Liver (tissue), 9 donors: ENCODE results near the gene SMS. TPM values are rescaled to one million over a fixed set of nuclear protein-coding genes. Genes with fewer than 3 reads are reported as not detected.

Experiments used
- DNase-seq: peaks from one replicate; pipeline ENCODE4 v3.0.0-alpha.2; 2017; ENCODE audit warnings: low spot score
- H3K27ac ChIP-seq, 2 donors: one replicate each; pipeline ENCODE4 v1.7.0; 2013; ENCODE audit warnings: inconsistent platforms in 2 of 2, low read length in 2 of 2, control low read depth in 1 of 2, low read depth in 1 of 2, mild to moderate bottlenecking in 1 of 2
- H3K27me3 ChIP-seq, 4 donors: one replicate each; pipeline versions ENCODE4 v1.6.1 to v1.7.0; 2013; ENCODE audit warnings: low read length in 3 of 4, inconsistent platforms in 1 of 4, mild to moderate bottlenecking in 1 of 4, moderate library complexity in 1 of 4; ENCODE audit not compliant: control insufficient read depth in 4 of 4, insufficient read depth in 4 of 4
- H3K36me3 ChIP-seq, 4 donors: one replicate each; pipeline versions ENCODE4 v1.6.1 to v1.7.0; 2013; ENCODE audit warnings: low read length in 3 of 4, mild to moderate bottlenecking in 3 of 4, low read depth in 1 of 4, moderate library complexity in 1 of 4; ENCODE audit not compliant: control insufficient read depth in 4 of 4, insufficient read depth in 3 of 4
- H3K4me1 ChIP-seq, 4 donors: one replicate each; pipeline versions ENCODE4 v1.6.1 to v1.7.0; 2013; ENCODE audit warnings: low read length in 3 of 4, mild to moderate bottlenecking in 3 of 4, moderate library complexity in 1 of 4; ENCODE audit not compliant: control insufficient read depth in 4 of 4, insufficient read depth in 4 of 4
- H3K4me3 ChIP-seq, 3 donors: one replicate each; pipeline versions ENCODE4 v1.6.1 to v1.7.0; 2013; ENCODE audit warnings: low read length in 3 of 3, control low read depth in 1 of 3, low read depth in 1 of 3, mild to moderate bottlenecking in 1 of 3
- H3K9ac ChIP-seq, 2 donors: one replicate each; pipeline ENCODE4 v1.7.0; 2013; ENCODE audit warnings: low read length in 2 of 2, mild to moderate bottlenecking in 2 of 2, moderate library complexity in 2 of 2, control low read depth in 1 of 2, low read depth in 1 of 2
- H3K9me3 ChIP-seq, 4 donors: one replicate each; pipeline versions ENCODE4 v1.6.1 to v1.7.0; 2013; ENCODE audit warnings: low read length in 3 of 4; ENCODE audit not compliant: control insufficient read depth in 4 of 4
- ATF3 ChIP-seq: IDR thresholded peaks from 2 replicates; pipeline ENCODE4 v1.6.1; 2016; ENCODE audit warnings: antibody characterized with exemption
- CTCF ChIP-seq: fragments of 150-350 bp; IDR thresholded peaks from 2 replicates; pipeline ENCODE4 v1.5.1; 2017; ENCODE audit warnings: improper control_type of control experiment, low read depth, low read length; ENCODE audit not compliant: missing input control
- EGR1 ChIP-seq, 2 donors: IDR thresholded peaks; 2 replicates each; pipeline ENCODE4 v1.6.1; 2016 to 2018; ENCODE audit warnings: antibody characterized with exemption in 2 of 2, low read depth in 2 of 2
- FOXA1 ChIP-seq: IDR thresholded peaks from 2 replicates; pipeline ENCODE4 v1.6.1; 2016; ENCODE audit warnings: antibody characterized with exemption
- FOXA2 ChIP-seq: IDR thresholded peaks from 2 replicates; pipeline ENCODE4 v1.6.1; 2016; ENCODE audit warnings: antibody characterized with exemption
- GABPA ChIP-seq, 2 donors: IDR thresholded peaks in 1 of 2; conservative IDR thresholded peaks in 1 of 2; 2 replicates each; pipeline ENCODE4 v1.6.1; 2016; ENCODE audit warnings: antibody characterized with exemption in 2 of 2, mild to moderate bottlenecking in 1 of 2, moderate library complexity in 1 of 2
- HNF4A ChIP-seq, 2 donors: conservative IDR thresholded peaks; 2 replicates each; pipeline ENCODE4 v1.6.1; 2016; ENCODE audit warnings: antibody characterized with exemption in 2 of 2, mild to moderate bottlenecking in 2 of 2
- HNF4G ChIP-seq: IDR thresholded peaks from 2 replicates; pipeline ENCODE4 v1.6.1; 2016; ENCODE audit warnings: antibody characterized with exemption
- MAX ChIP-seq: IDR thresholded peaks from 2 replicates; pipeline ENCODE4 v1.6.1; 2016; ENCODE audit warnings: antibody characterized with exemption
- NR2F2 ChIP-seq: IDR thresholded peaks from 2 replicates; pipeline ENCODE4 v1.6.1; 2016; ENCODE audit warnings: antibody characterized with exemption
- RAD21 ChIP-seq, 2 donors: IDR thresholded peaks; 2 replicates each; pipeline ENCODE4 v1.6.1; 2016; ENCODE audit warnings: antibody characterized with exemption in 2 of 2, mild to moderate bottlenecking in 2 of 2
- REST ChIP-seq: IDR thresholded peaks from 2 replicates; pipeline ENCODE4 v1.6.1; 2016; ENCODE audit warnings: antibody characterized with exemption, mild to moderate bottlenecking
- RXRA ChIP-seq, 2 donors: IDR thresholded peaks; 2 replicates each; pipeline ENCODE4 v1.6.1; 2017 to 2018; ENCODE audit warnings: antibody characterized with exemption in 2 of 2, mild to moderate bottlenecking in 1 of 2
- SP1 ChIP-seq: IDR thresholded peaks from 2 replicates; pipeline ENCODE4 v1.6.1; 2018; ENCODE audit warnings: antibody characterized with exemption, mild to moderate bottlenecking
- TAF1 ChIP-seq: conservative IDR thresholded peaks from 2 replicates; pipeline ENCODE4 v1.6.1; 2016; ENCODE audit warnings: antibody characterized with exemption, mild to moderate bottlenecking
- YY1 ChIP-seq: IDR thresholded peaks from 2 replicates; pipeline ENCODE4 v1.6.1; 2016; ENCODE audit warnings: antibody characterized with exemption, mild to moderate bottlenecking
- ZBTB33 ChIP-seq: IDR thresholded peaks from 2 replicates; pipeline ENCODE4 v1.6.1; 2016; ENCODE audit warnings: antibody characterized with exemption
- WGBS: extraction: QIAGEN DNeasy Blood & Tissue Kit; methylation state at CpG from one replicate; pipeline ENCODE4 v1.1.7; 2013; 5-methylcytosine and 5-hydroxymethylcytosine counted together
- polyA plus RNA-seq, 2 donors: library from polyadenylated mRNA; stranded (reverse) in 1 of 2; unstranded in 1 of 2; fragments of 200-250 nt in 1 of 2; fragments of >200 nt in 1 of 2; fragmentation: Nextera tagmentation in 1 of 2; extraction: Ambion mirVana in 1 of 2; gene quantifications; one replicate each; pipeline versions ENCODE4 v1.2.1 to v1.2.3, GENCODE V29; 2013 to 2015
- total RNA-seq, 2 donors: library from RNA; depleted of rRNA; stranded (reverse); fragments of >200 nt; gene quantifications; one replicate each; pipeline ENCODE4 v1.2.3, GENCODE V29; 2014
- donor health status: healthy.
- donor health status: healthy.
- donor health status: healthy.
- donor health status: healthy.
- donor health status: healthy.

SMS gene
- total and polyA plus RNA-seq, 4 donors, result 13.9 to 41.0 (median 17.8) TPM

- Histone ChIP-seq H3K9me3 (no peaks in the 10 kb centered on the region), H3K27me3 (no peaks in the 10 kb centered on the region), H3K4me3 (no peak overlapping the region), H3K36me3 (peaks cover 0 to 2% (median under 1%) of the 10 kb centered on the region in 4 donors), H3K9ac (no peak overlapping the region), H3K4me1 (no peaks in the 10 kb centered on the region), H3K27ac (no peak overlapping the region)
- 88% methylated on average over 10 of the region's 10 CpGs for WGBS
- TF ChIP-seq ZBTB33, result no peak
- no peak for TF ChIP-seq HNF4G
- TF ChIP-seq FOXA1, result no peak
- no peak for TF ChIP-seq EGR1 (IDR thresholded peaks at IDR 0.05; ENCODE audit: low read depth in 2 of 2)
- no peak for TF ChIP-seq FOXA2
- no peak for TF ChIP-seq NR2F2
- TF ChIP-seq YY1, result no peak
- no peak for TF ChIP-seq MAX
- no peak for TF ChIP-seq REST
- DNase-seq, result no peak
Measured at GRCh38 chrX:21996872-21997455, 56.5 kb downstream of the SMS start.

GRCh38 chrX:21998037-21998436 is 57.5 kb downstream of the SMS start:
- Histone ChIP-seq H3K4me1 (no peaks in the 10 kb centered on the region), H3K27ac (no peak overlapping the region)
- TF ChIP-seq RAD21 (IDR thresholded peaks at IDR 0.05) (no peak), MAX (no peak), RXRA (IDR thresholded peaks at IDR 0.05) (no peak), ZBTB33 (no peak), FOXA1 (no peak), GABPA (IDR thresholded peaks at IDR 0.05 in 1 of 2, conservative IDR thresholded peaks at IDR 0.05 in 1 of 2) (no peak), YY1 (no peak), SP1 (no peak), NR2F2 (no peak), ATF3 (no peak), TAF1 (no peak), EGR1 (IDR thresholded peaks at IDR 0.05; ENCODE audit: low read depth in 2 of 2) (no peak), HNF4A (conservative IDR thresholded peaks at IDR 0.05) (no peak), CTCF (no peak), REST (no peak), HNF4G (no peak)

More at GRCh38 chrX:21998037-21998436, 57.5 kb downstream of the SMS start:
- Histone ChIP-seq H3K4me3 (no peak overlapping the region), H3K27me3 (no peaks in the 10 kb centered on the region), H3K36me3 (peaks cover 0 to 1% (median 0%) of the 10 kb centered on the region in 4 donors), H3K9me3 (no peaks in the 10 kb centered on the region), H3K9ac (no peak overlapping the region)
- WGBS, result 76% methylated on average over 4 of the region's 4 CpGs
- DNase-seq, result no peak
